H9 (cell line): ENCODE measurements around the gene NCAM1. TPM values are rescaled to one million over a fixed set of nuclear protein-coding genes. Genes with fewer than 3 reads are reported as not detected.

Source experiments
- DNase-seq: peaks from one replicate; pipeline ENCODE4 v3.0.0-alpha.2; 2017
- H2AFZ ChIP-seq: one replicate; pipeline ENCODE4 v1.6.1; 2013; ENCODE audit warnings: mild to moderate bottlenecking, low read length, control low read depth, moderate library complexity
- H2AK5ac ChIP-seq: 2 replicates; pipeline ENCODE4 v1.6.1; 2013; ENCODE audit warnings: low read length, control low read depth, mixed read lengths; ENCODE audit not compliant: insufficient read length
- H2BK120ac ChIP-seq: one replicate; pipeline ENCODE4 v1.6.1; 2013; ENCODE audit warnings: low read depth, mild to moderate bottlenecking, low read length, control low read depth, inconsistent platforms; ENCODE audit not compliant: poor library complexity, severe bottlenecking
- H2BK12ac ChIP-seq: 2 replicates; pipeline ENCODE4 v1.6.1; 2013; ENCODE audit warnings: low read length, control low read depth, mixed read lengths, low read depth; ENCODE audit not compliant: insufficient read length
- H2BK15ac ChIP-seq: 2 replicates; pipeline ENCODE4 v1.6.1; 2013; ENCODE audit warnings: low read depth, low read length, control low read depth
- H2BK20ac ChIP-seq: one replicate; pipeline ENCODE4 v1.6.1; 2013; ENCODE audit warnings: low read depth, mild to moderate bottlenecking, low read length, control low read depth, inconsistent platforms; ENCODE audit not compliant: poor library complexity, severe bottlenecking
- H2BK5ac ChIP-seq: 2 replicates; pipeline ENCODE4 v1.6.1; 2013; ENCODE audit warnings: low read length, control low read depth, mixed read lengths; ENCODE audit not compliant: insufficient read length
- H3K14ac ChIP-seq: 2 replicates; pipeline ENCODE4 v1.6.1; 2013; ENCODE audit warnings: low read length, control low read depth; ENCODE audit not compliant: insufficient read depth
- H3K18ac ChIP-seq: 2 replicates; pipeline ENCODE4 v1.6.1; 2013; ENCODE audit warnings: low read depth, mild to moderate bottlenecking, mixed read lengths, low read length, control low read depth; ENCODE audit not compliant: insufficient read length
- H3K23ac ChIP-seq: 2 replicates; pipeline ENCODE4 v1.6.1; 2013; ENCODE audit warnings: low read length, control low read depth, mixed read lengths, low read depth; ENCODE audit not compliant: insufficient read length
- H3K23me2 ChIP-seq: 2 replicates; pipeline ENCODE4 v1.6.1; 2013; ENCODE audit warnings: low read depth, mild to moderate bottlenecking, mixed read lengths, low read length, control low read depth; ENCODE audit not compliant: insufficient read length, poor library complexity, severe bottlenecking
- H3K27ac ChIP-seq: 2 replicates; pipeline ENCODE4 v1.5.1; 2013; ENCODE audit warnings: low read length, control low read depth, mixed read lengths, low read depth; ENCODE audit not compliant: insufficient read length
- H3K27me3 ChIP-seq: 2 replicates; pipeline ENCODE4 v1.6.1; 2013; ENCODE audit warnings: low read length, control low read depth, inconsistent platforms; ENCODE audit not compliant: insufficient read depth
- H3K4ac ChIP-seq: 2 replicates; pipeline ENCODE4 v1.6.1; 2013; ENCODE audit warnings: low read depth, mild to moderate bottlenecking, control low read depth, inconsistent platforms, low read length, moderate library complexity
- H3K4me1 ChIP-seq: 2 replicates; pipeline ENCODE4 v1.6.1; 2013; ENCODE audit warnings: low read length, control low read depth, inconsistent platforms; ENCODE audit not compliant: insufficient read depth
- H3K4me2 ChIP-seq: 2 replicates; pipeline ENCODE4 v1.6.1; 2013; ENCODE audit warnings: low read length, control low read depth, mixed read lengths; ENCODE audit not compliant: insufficient read length, insufficient read depth
- H3K56ac ChIP-seq: 2 replicates; pipeline ENCODE4 v1.6.1; 2013; ENCODE audit warnings: low read depth, mild to moderate bottlenecking, mixed read lengths, low read length, control low read depth; ENCODE audit not compliant: insufficient read length
- H3K79me1 ChIP-seq: 2 replicates; pipeline ENCODE4 v1.6.1; 2013; ENCODE audit warnings: low read depth, mild to moderate bottlenecking, moderate library complexity, low read length, control low read depth, inconsistent platforms; ENCODE audit not compliant: insufficient read depth, poor library complexity, severe bottlenecking
- H3K79me2 ChIP-seq: 2 replicates; pipeline ENCODE4 v1.6.1; 2013; ENCODE audit warnings: low read length, control low read depth, inconsistent platforms; ENCODE audit not compliant: insufficient read depth
- H3K9ac ChIP-seq: 2 replicates; pipeline ENCODE4 v1.6.1; 2013; ENCODE audit warnings: low read length, control low read depth, mixed read lengths; ENCODE audit not compliant: insufficient read length; ENCODE audit errors: extremely low read depth
- H3K9me3 ChIP-seq: one replicate; pipeline ENCODE4 v1.6.1; 2013; ENCODE audit warnings: low read depth, low read length, inconsistent platforms; ENCODE audit not compliant: control insufficient read depth
- H3T11ph ChIP-seq: one replicate; pipeline ENCODE4 v1.6.1; 2013; ENCODE audit warnings: mild to moderate bottlenecking, low read length, control low read depth, inconsistent platforms
- H4K20me1 ChIP-seq: one replicate; pipeline ENCODE4 v1.6.1; 2013; ENCODE audit not compliant: control insufficient read depth, insufficient read length, insufficient read depth
- H4K5ac ChIP-seq: 2 replicates; pipeline ENCODE4 v1.6.1; 2013; ENCODE audit warnings: low read depth, mild to moderate bottlenecking, mixed read lengths, low read length, control low read depth; ENCODE audit not compliant: insufficient read length
- H4K8ac ChIP-seq: replicated peaks from 2 replicates; pipeline ENCODE4 v1.6.1; 2013; ENCODE audit warnings: low read length, control low read depth, mixed read lengths, low read depth; ENCODE audit not compliant: insufficient read length
- H4K91ac ChIP-seq: 2 replicates; pipeline ENCODE4 v1.6.1; 2013; ENCODE audit warnings: low read depth, mild to moderate bottlenecking, moderate library complexity, mixed read lengths, low read length, control low read depth; ENCODE audit not compliant: insufficient read length
- H3K27ac Mint-ChIP-seq, 3 experiments: 2 replicates in 2 of 3; 3 replicates in 1 of 3; pipeline ENCODE4 v1.8.0; 2020 to 2021; ENCODE audit warnings: mixed read lengths in 3 of 3, mild to moderate bottlenecking in 1 of 3, moderate library complexity in 1 of 3
- H3K27me3 Mint-ChIP-seq: 2 replicates; pipeline ENCODE4 v1.8.0; 2021; ENCODE audit warnings: low read depth, mild to moderate bottlenecking, moderate library complexity, mixed read lengths
- H3K36me3 Mint-ChIP-seq, 3 experiments: 2 replicates in 2 of 3; 3 replicates in 1 of 3; pipeline ENCODE4 v1.8.0; 2020 to 2021; ENCODE audit warnings: low read depth in 3 of 3, mixed read lengths in 3 of 3; ENCODE audit not compliant: insufficient read depth in 1 of 3
- H3K4me1 Mint-ChIP-seq, 2 experiments: 2 replicates each; pipeline ENCODE4 v1.8.0; 2020; ENCODE audit warnings: mixed read lengths in 2 of 2
- H3K4me3 Mint-ChIP-seq, 2 experiments: 2 replicates in 1 of 2; 3 replicates in 1 of 2; pipeline ENCODE4 v1.8.0; 2020 to 2021; ENCODE audit warnings: mild to moderate bottlenecking in 2 of 2, mixed read lengths in 2 of 2, moderate library complexity in 1 of 2
- H3K9me3 Mint-ChIP-seq, 2 experiments: 2 replicates in 1 of 2; 3 replicates in 1 of 2; pipeline ENCODE4 v1.8.0; 2020; ENCODE audit warnings: mild to moderate bottlenecking in 2 of 2, mixed read lengths in 2 of 2, moderate library complexity in 1 of 2
- WGBS: extraction: QIAGEN DNeasy Blood & Tissue Kit; methylation state at CpG from one replicate; pipeline ENCODE4 v1.1.7; 2013; ENCODE audit warnings: missing lambda C conversion rate, low lambda C conversion rate, mixed read lengths; ENCODE audit not compliant: insufficient read length; ENCODE audit errors: extremely low coverage; 5-methylcytosine and 5-hydroxymethylcytosine counted together
- total RNA-seq: library from RNA; stranded (reverse); gene quantifications from 2 replicates; pipeline ENCODE4 v1.2.1, GENCODE V29; 2021
- TF ChIP-seq, protein P1 (sequence below): fragments of 200-600 bp; sonication (generic); conservative IDR thresholded peaks from 3 replicates; pipeline ENCODE4 v1.8.0; 2021; ENCODE audit warnings: antibody characterized with exemption, mild to moderate bottlenecking

NCAM1 gene
- total RNA-seq, 1 experiment from 2014 or later, result 2.5 TPM

- H3K27me3 ChIP-seq, result no peaks in the 10 kb centered on the region
- H3K23ac ChIP-seq, result no peak overlapping the region
- H3K4ac ChIP-seq, result no peak overlapping the region
- no peaks in the 10 kb centered on the region for H3K9me3 ChIP-seq
- no peak overlapping the region for H2BK5ac ChIP-seq
- no peaks in the 10 kb centered on the region for H3K4me1 ChIP-seq
- TF ChIP-seq, protein P1, sequence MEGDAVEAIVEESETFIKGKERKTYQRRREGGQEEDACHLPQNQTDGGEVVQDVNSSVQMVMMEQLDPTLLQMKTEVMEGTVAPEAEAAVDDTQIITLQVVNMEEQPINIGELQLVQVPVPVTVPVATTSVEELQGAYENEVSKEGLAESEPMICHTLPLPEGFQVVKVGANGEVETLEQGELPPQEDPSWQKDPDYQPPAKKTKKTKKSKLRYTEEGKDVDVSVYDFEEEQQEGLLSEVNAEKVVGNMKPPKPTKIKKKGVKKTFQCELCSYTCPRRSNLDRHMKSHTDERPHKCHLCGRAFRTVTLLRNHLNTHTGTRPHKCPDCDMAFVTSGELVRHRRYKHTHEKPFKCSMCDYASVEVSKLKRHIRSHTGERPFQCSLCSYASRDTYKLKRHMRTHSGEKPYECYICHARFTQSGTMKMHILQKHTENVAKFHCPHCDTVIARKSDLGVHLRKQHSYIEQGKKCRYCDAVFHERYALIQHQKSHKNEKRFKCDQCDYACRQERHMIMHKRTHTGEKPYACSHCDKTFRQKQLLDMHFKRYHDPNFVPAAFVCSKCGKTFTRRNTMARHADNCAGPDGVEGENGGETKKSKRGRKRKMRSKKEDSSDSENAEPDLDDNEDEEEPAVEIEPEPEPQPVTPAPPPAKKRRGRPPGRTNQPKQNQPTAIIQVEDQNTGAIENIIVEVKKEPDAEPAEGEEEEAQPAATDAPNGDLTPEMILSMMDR, result no peak
- no peak overlapping the region for H4K5ac ChIP-seq
- no peak overlapping the region for H3K4me2 ChIP-seq
- no peaks in the 10 kb centered on the region for H3K79me1 ChIP-seq
- no peak overlapping the region for H3T11ph ChIP-seq
- H2BK15ac ChIP-seq, result no peak overlapping the region
- no peak overlapping the region for H3K27ac Mint-ChIP-seq
- H2AK5ac ChIP-seq, result no peak overlapping the region
- peaks cover 8 to 17% of the 10 kb centered on the region in 2 experiments for H3K4me1 Mint-ChIP-seq
- no peak overlapping the region for H2BK12ac ChIP-seq
- no peak overlapping the region for H2BK20ac ChIP-seq
- no peaks in the 10 kb centered on the region for H4K20me1 ChIP-seq
- no peak overlapping the region for H3K18ac ChIP-seq
- H3K9ac ChIP-seq, result no peak overlapping the region
- no peak overlapping the region for H3K4me3 Mint-ChIP-seq
- H3K27me3 Mint-ChIP-seq, result no peaks in the 10 kb centered on the region; the same call in 1 of the 2 replicates
- H3K14ac ChIP-seq, result no peak overlapping the region
- no peaks in the 10 kb centered on the region for H3K36me3 Mint-ChIP-seq
- H4K91ac ChIP-seq, result no peak overlapping the region
- H4K8ac ChIP-seq, result no peak overlapping the region
- H3K27ac ChIP-seq, result no peak overlapping the region
- no peak overlapping the region for H2AFZ ChIP-seq
- H3K79me2 ChIP-seq, result no peaks in the 10 kb centered on the region
- no peak for DNase-seq
- WGBS, result no CpG with 5 or more reads among the region's 1 CpG
- no peak overlapping the region for H2BK120ac ChIP-seq
- no peaks in the 10 kb centered on the region for H3K23me2 ChIP-seq
- no peak overlapping the region for H3K56ac ChIP-seq
- H3K9me3 Mint-ChIP-seq, result no peaks in the 10 kb centered on the region
These were observed 160.5 kb downstream of the NCAM1 start for GRCh38 chr11:113121746-113122145.
